ENCODE measurements around the gene SLC37A3.
"Not testable (repeated sequence)": the region's sequence is repeated elsewhere in the genome, so short reads cannot be mapped to it uniquely, and the experiment has no call there.

The SLC37A3 gene

GRCh38 chr7:140367528-140367927 lies 30.8 kb downstream of the SLC37A3 start:
- no peak for TF ChIP-seq POLR2AphosphoS5 (IDR thresholded peaks at IDR 0.05; ENCODE audit: low read depth, low read length)
- no peak for TF ChIP-seq TAF1 (IDR thresholded peaks at IDR 0.05; ENCODE audit: borderline replicate concordance, low read depth, low read length)
- no peak for TF ChIP-seq POLR2A (IDR thresholded peaks at IDR 0.05; ENCODE audit: low read depth, low read length)
- DNase-seq (ENCODE audit: insufficient read length) (no peak), FAIRE-seq (no peak)

- DNase-seq (ENCODE audit: insufficient read length) = no peak
- no peak for FAIRE-seq
- TF ChIP-seq TAF1 (IDR thresholded peaks at IDR 0.05; ENCODE audit: borderline replicate concordance, low read depth, low read length) (no peak), POLR2AphosphoS5 (IDR thresholded peaks at IDR 0.05; ENCODE audit: low read depth, low read length) (no peak), POLR2A (IDR thresholded peaks at IDR 0.05; ENCODE audit: low read depth, low read length) (no peak)
Measured at GRCh38 chr7:140364819-140365218, 33.5 kb downstream of the SLC37A3 start.

GRCh38 chr7:140360697-140361229 lies 37.6 kb downstream of the SLC37A3 start:
- DNase-seq (ENCODE audit: insufficient read length) (no peak), FAIRE-seq (no peak)
- TF ChIP-seq POLR2AphosphoS5 (IDR thresholded peaks at IDR 0.05; ENCODE audit: low read depth, low read length) = no peak
- TF ChIP-seq TAF1 (IDR thresholded peaks at IDR 0.05; ENCODE audit: borderline replicate concordance, low read depth, low read length) = no peak
- TF ChIP-seq POLR2A (IDR thresholded peaks at IDR 0.05; ENCODE audit: low read depth, low read length) = no peak

- FAIRE-seq = no peak
- TF ChIP-seq POLR2AphosphoS5 (IDR thresholded peaks at IDR 0.05; ENCODE audit: low read depth, low read length) (no peak), POLR2A (IDR thresholded peaks at IDR 0.05; ENCODE audit: low read depth, low read length) (no peak), TAF1 (IDR thresholded peaks at IDR 0.05; ENCODE audit: borderline replicate concordance, low read depth, low read length) (no peak)
- DNase-seq (ENCODE audit: insufficient read length) = no peak
Measured at GRCh38 chr7:140358412-140359051, 39.8 kb downstream of the SLC37A3 start.

GRCh38 chr7:140358024-140358411 lies 40.3 kb downstream of the SLC37A3 start:
- DNase-seq (ENCODE audit: insufficient read length) (no peak), FAIRE-seq (no peak)
- no peak for TF ChIP-seq POLR2A (IDR thresholded peaks at IDR 0.05; ENCODE audit: low read depth, low read length)
- TF ChIP-seq TAF1 (IDR thresholded peaks at IDR 0.05; ENCODE audit: borderline replicate concordance, low read depth, low read length) = no peak
- TF ChIP-seq POLR2AphosphoS5 (IDR thresholded peaks at IDR 0.05; ENCODE audit: low read depth, low read length) = no peak

- DNase-seq (ENCODE audit: insufficient read length) = no peak
- TF ChIP-seq POLR2AphosphoS5 (IDR thresholded peaks at IDR 0.05; ENCODE audit: low read depth, low read length) = no peak
- TF ChIP-seq TAF1 (IDR thresholded peaks at IDR 0.05; ENCODE audit: borderline replicate concordance, low read depth, low read length) = no peak
- TF ChIP-seq POLR2A (IDR thresholded peaks at IDR 0.05; ENCODE audit: low read depth, low read length) = no peak
- no peak for FAIRE-seq
Measured at GRCh38 chr7:140350056-140350455, 48.3 kb downstream of the SLC37A3 start.

GRCh38 chr7:140349144-140349771 lies 49.1 kb downstream of the SLC37A3 start:
- no peak for DNase-seq (ENCODE audit: insufficient read length)
- TF ChIP-seq TAF1 (IDR thresholded peaks at IDR 0.05; ENCODE audit: borderline replicate concordance, low read depth, low read length) (no peak), POLR2A (IDR thresholded peaks at IDR 0.05; ENCODE audit: low read depth, low read length) (no peak), POLR2AphosphoS5 (IDR thresholded peaks at IDR 0.05; ENCODE audit: low read depth, low read length) (no peak)
- FAIRE-seq = no peak

- FAIRE-seq = no peak
- TF ChIP-seq POLR2A (IDR thresholded peaks at IDR 0.05; ENCODE audit: low read depth, low read length) (no peak), POLR2AphosphoS5 (IDR thresholded peaks at IDR 0.05; ENCODE audit: low read depth, low read length) (no peak), TAF1 (IDR thresholded peaks at IDR 0.05; ENCODE audit: borderline replicate concordance, low read depth, low read length) (no peak)
- DNase-seq (ENCODE audit: insufficient read length) = no peak
Measured at GRCh38 chr7:140348161-140348849, 50.0 kb downstream of the SLC37A3 start.

- DNase-seq (ENCODE audit: insufficient read length) (no peak), FAIRE-seq (no peak)
- TF ChIP-seq TAF1 (IDR thresholded peaks at IDR 0.05; ENCODE audit: borderline replicate concordance, low read depth, low read length) (no peak), POLR2AphosphoS5 (IDR thresholded peaks at IDR 0.05; ENCODE audit: low read depth, low read length) (no peak), POLR2A (IDR thresholded peaks at IDR 0.05; ENCODE audit: low read depth, low read length) (no peak)
Measured at GRCh38 chr7:140347218-140347617, 51.1 kb downstream of the SLC37A3 start.

GRCh38 chr7:140345426-140345825 lies 52.9 kb downstream of the SLC37A3 start:
- DNase-seq (ENCODE audit: insufficient read length) (no peak), FAIRE-seq (no peak)
- TF ChIP-seq TAF1 (IDR thresholded peaks at IDR 0.05; ENCODE audit: borderline replicate concordance, low read depth, low read length) = no peak
- no peak for TF ChIP-seq POLR2A (IDR thresholded peaks at IDR 0.05; ENCODE audit: low read depth, low read length)
- no peak for TF ChIP-seq POLR2AphosphoS5 (IDR thresholded peaks at IDR 0.05; ENCODE audit: low read depth, low read length)

GRCh38 chr7:140342727-140343514 lies 55.4 kb downstream of the SLC37A3 start:
- DNase-seq (ENCODE audit: insufficient read length) = no peak
- peak; percentile 57 for FAIRE-seq
- TF ChIP-seq POLR2AphosphoS5 (IDR thresholded peaks at IDR 0.05; ENCODE audit: low read depth, low read length) (no peak), POLR2A (IDR thresholded peaks at IDR 0.05; ENCODE audit: low read depth, low read length) (no peak)

- DNase-seq (ENCODE audit: insufficient read length); FAIRE-seq: not testable (repeated sequence)
Measured at GRCh38 chr7:140338959-140339358, 59.4 kb downstream of the SLC37A3 start.

All from GM12892 (cell line).